ENCODE data around the gene SEMA3E. TPM values are rescaled to one million over a fixed set of nuclear protein-coding genes. Genes with fewer than 3 reads are reported as not detected.

Gene SEMA3E
- polyA plus RNA-seq, 1 donor from 2014 or later, result not detected

DNA sequence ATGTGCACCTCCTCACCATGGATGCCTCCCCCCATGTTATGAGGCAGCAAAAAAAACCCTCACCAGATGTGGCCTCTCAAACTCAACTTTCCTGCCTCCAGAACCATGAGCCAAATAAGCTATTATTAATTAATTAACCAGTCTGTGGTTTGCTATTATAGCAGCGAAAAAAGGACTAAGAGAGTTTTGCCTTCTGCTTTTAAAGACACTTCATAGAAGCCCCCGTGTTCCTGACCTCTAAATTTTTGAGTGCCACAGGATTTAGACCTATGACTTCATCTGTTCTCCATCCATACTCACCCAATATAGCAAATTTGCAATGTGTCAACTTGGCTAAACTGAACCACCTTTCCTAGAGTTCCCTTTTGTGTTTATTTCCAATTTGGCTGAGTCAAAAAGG lies 9.2 kb upstream of the SEMA3E start:
- H3K9me3 Mint-ChIP-seq, result peaks cover 3 to 10% (median 8%) of the 10 kb centered on the region in 3 donors
- no peaks in the 10 kb centered on the region for H3K27me3 Mint-ChIP-seq
- no peaks in the 10 kb centered on the region for H3K4me1 Mint-ChIP-seq
- no peak overlapping the region for H3K27ac Mint-ChIP-seq
- no peak overlapping the region for H3K4me3 Mint-ChIP-seq
- H3K36me3 Mint-ChIP-seq, result no peaks in the 10 kb centered on the region

DNA sequence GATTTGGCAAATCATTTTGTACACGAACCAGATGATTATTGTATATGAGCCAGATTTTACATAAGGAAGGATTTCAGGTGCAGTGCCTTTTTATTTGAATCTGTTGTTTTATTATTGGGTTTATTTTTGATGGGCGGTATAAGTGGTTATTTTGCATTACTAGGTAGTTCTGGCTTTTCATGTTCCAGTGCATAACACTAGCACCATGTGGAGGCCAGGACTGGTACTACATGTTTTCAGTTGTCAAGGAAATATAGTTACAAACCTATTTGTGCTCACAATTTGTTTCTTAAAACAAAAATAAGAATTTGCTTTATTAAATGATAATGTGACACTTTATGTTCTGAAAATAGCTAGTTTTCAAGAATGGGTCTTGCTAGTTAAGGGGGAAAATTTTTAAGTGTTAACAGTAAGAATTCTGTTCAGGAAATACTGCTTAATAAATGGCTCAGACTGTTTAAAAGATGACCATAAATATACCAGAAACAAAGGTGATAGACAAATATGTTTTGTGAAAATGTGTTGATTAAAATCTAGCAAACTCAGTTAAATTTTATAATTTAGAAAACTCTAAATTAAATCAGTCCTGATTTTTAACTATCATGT lies 7.1 kb upstream of the SEMA3E start:
- H3K4me1 Mint-ChIP-seq, result no peaks in the 10 kb centered on the region
- H3K9me3 Mint-ChIP-seq, result peaks cover 4 to 11% (median 8%) of the 10 kb centered on the region in 3 donors
- H3K4me3 Mint-ChIP-seq, result no peak overlapping the region
- no peaks in the 10 kb centered on the region for H3K36me3 Mint-ChIP-seq
- H3K27me3 Mint-ChIP-seq, result no peaks in the 10 kb centered on the region
- no peak overlapping the region for H3K27ac Mint-ChIP-seq

DNA sequence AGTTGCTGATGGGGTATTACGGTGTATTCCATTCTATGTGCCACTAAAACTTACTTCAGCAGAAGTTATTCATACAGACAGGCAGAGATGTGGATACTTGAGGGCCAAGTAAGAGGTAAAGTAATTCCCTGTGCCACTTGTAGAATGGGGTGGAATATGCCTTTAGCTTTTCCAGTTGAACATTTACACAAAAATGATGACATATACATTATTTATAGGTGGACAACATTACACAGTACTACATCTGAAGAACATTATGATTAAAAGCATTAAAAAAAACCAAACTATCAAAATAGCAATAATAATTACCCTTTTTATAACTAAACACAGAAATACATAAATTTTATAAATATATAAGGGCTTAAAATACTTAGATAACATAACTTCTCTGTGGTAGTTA lies 3.5 kb upstream of the SEMA3E start:
- Mint-ChIP-seq H3K36me3 (no peaks in the 10 kb centered on the region), H3K9me3 (peaks cover 6 to 12% (median 10%) of the 10 kb centered on the region in 3 donors), H3K4me3 (no peak overlapping the region), H3K4me1 (no peaks in the 10 kb centered on the region), H3K27me3 (no peaks in the 10 kb centered on the region), H3K27ac (no peak overlapping the region)

DNA sequence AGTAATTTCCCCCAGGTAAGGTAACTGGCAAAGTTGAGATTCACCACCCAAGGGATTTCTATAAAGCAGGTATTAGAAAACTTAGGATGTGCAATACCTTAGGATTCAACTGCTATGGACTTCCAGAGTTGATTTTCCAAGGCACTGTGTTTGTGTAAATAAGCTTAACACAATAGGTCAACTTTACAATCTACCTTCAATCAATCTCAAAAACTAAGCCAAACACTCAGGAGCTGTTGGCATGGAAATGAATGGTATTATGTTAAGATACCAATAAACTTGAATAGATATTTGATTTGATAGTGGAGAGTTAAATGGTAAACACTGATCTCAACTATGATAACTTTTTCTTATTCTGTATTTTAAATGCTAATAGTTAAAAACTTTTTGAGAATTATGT lies 762 bp upstream of the SEMA3E start:
- peaks cover 6 to 12% (median 10%) of the 10 kb centered on the region in 3 donors for H3K9me3 Mint-ChIP-seq

DNA sequence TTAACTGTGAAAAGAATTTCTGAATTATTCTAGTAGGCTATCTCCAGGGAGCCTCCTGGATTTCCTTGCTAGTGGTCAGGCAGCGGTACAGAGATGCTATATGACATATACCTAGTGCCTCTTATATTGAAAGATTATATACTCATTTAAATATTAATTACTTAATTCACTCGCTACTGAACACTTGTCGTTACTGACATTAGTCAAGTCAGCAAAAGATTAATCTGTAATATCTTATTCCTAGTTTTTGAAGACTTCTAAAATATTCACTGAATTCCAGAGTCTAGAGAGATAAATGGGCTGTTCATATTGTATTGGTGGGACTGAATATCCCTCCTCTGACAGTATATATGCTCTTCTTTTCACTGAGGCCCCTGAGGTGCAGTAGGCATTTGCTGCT lies 2.9 kb downstream of the SEMA3E start:
- H3K27ac Mint-ChIP-seq, result no peak overlapping the region
- H3K4me3 Mint-ChIP-seq, result no peak overlapping the region
- H3K4me1 Mint-ChIP-seq, result no peaks in the 10 kb centered on the region
- H3K9me3 Mint-ChIP-seq, result peaks cover 3 to 7% (median 4%) of the 10 kb centered on the region in 3 donors
- no peaks in the 10 kb centered on the region for H3K36me3 Mint-ChIP-seq
- no peaks in the 10 kb centered on the region for H3K27me3 Mint-ChIP-seq

More for the DNA sequence above, 762 bp upstream of the SEMA3E start:
- no peaks in the 10 kb centered on the region for H3K4me1 Mint-ChIP-seq
- no peak overlapping the region for H3K27ac Mint-ChIP-seq
- H3K4me3 Mint-ChIP-seq, result no peak overlapping the region
- no peaks in the 10 kb centered on the region for H3K27me3 Mint-ChIP-seq
- H3K36me3 Mint-ChIP-seq, result no peaks in the 10 kb centered on the region

DNA sequence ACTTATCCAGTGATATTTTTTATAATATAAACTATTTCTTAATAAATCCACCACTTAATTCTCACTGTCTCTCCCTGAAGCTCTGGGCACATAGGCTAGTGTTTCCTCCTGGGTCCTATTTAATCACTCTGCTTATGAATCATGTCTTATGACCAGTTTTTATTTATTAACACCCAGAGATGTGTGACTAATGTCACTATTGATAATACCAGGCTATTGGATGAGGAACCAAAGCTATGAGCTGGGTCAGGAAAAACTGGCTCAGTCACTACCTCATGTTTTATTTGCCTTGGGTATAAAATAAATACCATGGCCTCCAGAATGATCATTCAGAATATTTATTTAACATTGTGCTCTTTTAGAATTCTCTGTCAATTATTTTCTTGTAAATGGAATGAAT lies 5.2 kb downstream of the SEMA3E start:
- Mint-ChIP-seq H3K27me3 (no peaks in the 10 kb centered on the region), H3K4me3 (no peak overlapping the region), H3K27ac (no peak overlapping the region), H3K36me3 (no peaks in the 10 kb centered on the region), H3K4me1 (no peaks in the 10 kb centered on the region), H3K9me3 (peaks cover 0 to 3% (median 0%) of the 10 kb centered on the region in 3 donors)

DNA sequence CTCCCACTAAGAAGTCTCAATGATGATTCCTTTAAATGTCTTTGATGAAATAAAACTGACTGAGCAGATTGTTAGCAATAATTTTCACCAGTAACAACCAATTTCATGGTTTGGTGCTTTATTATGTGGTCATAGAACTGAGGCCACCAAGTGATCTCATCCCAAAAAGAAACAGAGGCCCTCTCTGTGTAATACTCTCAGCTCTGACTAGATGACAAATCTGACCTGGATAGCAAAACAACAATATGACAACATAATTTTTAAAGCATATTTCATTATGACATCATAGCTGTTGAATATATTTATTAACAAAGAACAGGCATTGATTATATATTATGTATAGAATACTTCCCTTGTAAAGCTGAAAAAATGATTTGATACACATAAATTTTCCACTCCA lies 5.9 kb downstream of the SEMA3E start:
- Mint-ChIP-seq H3K27ac (no peak overlapping the region), H3K36me3 (no peaks in the 10 kb centered on the region), H3K9me3 (peaks cover 0 to 3% (median 1%) of the 10 kb centered on the region in 3 donors), H3K4me1 (no peaks in the 10 kb centered on the region), H3K27me3 (no peaks in the 10 kb centered on the region), H3K4me3 (no peak overlapping the region)

DNA sequence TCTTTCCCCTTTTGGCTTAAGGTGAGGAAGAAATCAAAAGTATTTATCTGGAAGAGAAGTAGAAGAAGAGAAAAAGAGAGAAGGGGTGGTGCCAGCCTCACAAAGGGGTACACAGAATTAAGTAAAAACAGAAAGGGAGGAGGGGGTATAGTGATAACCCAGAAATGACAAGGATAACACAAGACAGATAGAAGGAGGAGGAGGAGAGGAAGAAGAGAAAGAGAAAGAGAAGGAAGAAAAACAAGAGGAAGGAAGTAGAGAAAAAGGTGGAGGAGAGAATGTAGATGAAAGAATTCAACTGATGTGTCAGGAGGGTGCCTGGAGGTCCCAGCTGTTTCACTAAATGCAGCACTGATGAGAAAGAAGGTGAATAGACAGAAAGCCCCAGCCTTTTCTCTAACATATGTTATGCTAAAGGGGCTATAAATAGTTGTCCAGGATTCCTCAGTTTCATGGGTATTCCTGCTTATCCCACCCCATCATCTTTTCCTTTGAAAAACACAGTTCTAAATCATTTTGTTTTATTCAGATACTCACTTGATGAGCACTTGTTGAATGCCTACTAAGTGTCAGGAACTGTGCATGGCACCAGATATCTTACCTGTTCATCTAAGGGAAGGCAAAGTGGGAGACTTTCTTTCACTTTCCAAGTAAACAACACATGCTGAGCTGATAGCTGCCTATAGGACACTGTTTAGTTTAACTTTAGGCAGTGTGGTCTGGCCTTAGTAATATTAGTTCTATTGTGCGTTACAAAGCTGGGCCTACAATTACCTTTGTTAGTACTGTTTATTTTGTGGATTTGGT lies 8.0 kb downstream of the SEMA3E start:
- Mint-ChIP-seq H3K27me3 (no peaks in the 10 kb centered on the region), H3K9me3 (peaks cover 0 to 2% (median 0%) of the 10 kb centered on the region in 3 donors), H3K36me3 (no peaks in the 10 kb centered on the region), H3K4me3 (no peak overlapping the region), H3K4me1 (no peaks in the 10 kb centered on the region), H3K27ac (no peak overlapping the region)

DNA sequence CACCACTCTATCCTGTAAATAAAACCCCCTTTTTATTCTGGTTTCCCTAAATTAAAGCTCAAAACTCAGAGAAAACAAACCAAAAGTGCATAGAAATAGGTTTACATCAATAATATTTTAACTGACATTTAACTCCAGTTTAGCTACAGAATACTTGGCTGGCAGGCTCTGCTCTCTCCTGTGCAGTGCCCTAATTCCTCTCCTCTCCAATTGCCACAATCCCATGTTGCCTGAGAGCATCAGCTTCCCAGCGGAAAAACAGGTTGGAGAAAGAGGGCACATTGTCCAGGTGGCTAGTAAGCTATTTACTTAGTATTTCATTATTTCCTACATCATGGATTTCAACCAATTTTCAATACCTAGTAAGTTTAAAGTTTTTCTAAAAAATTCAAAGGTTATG lies 8.7 kb downstream of the SEMA3E start:
- no peak overlapping the region for H3K4me3 Mint-ChIP-seq
- no peaks in the 10 kb centered on the region for H3K4me1 Mint-ChIP-seq
- peaks cover 0 to 2% (median 0%) of the 10 kb centered on the region in 3 donors for H3K9me3 Mint-ChIP-seq
- no peaks in the 10 kb centered on the region for H3K27me3 Mint-ChIP-seq
- H3K36me3 Mint-ChIP-seq, result no peaks in the 10 kb centered on the region
- no peak overlapping the region for H3K27ac Mint-ChIP-seq

DNA sequence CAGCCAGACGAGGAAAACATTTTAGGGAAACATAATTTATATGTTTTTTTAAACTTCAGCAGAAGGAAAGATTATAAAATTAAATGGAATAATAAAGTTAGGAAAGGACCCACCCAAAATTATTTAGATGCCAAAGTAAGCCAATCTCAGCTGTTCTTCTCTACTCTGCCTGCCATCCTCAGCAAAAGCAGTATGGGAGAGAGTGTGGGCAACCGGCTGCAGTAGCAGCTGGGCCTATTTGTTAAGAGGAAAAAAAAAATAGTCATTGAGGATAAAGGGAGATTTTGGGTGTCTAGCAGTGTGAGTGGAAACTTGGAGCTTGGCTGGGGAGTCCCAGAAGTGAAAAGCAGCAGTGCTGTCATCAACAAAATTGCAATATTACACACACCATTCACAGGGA lies 15.4 kb downstream of the SEMA3E start:
- H3K4me3 Mint-ChIP-seq, result no peak overlapping the region
- peaks cover 0 to 3% (median 0%) of the 10 kb centered on the region in 3 donors for H3K9me3 Mint-ChIP-seq
- no peaks in the 10 kb centered on the region for H3K27me3 Mint-ChIP-seq
- H3K4me1 Mint-ChIP-seq, result no peaks in the 10 kb centered on the region
- H3K36me3 Mint-ChIP-seq, result no peaks in the 10 kb centered on the region
- no peak overlapping the region for H3K27ac Mint-ChIP-seq

DNA sequence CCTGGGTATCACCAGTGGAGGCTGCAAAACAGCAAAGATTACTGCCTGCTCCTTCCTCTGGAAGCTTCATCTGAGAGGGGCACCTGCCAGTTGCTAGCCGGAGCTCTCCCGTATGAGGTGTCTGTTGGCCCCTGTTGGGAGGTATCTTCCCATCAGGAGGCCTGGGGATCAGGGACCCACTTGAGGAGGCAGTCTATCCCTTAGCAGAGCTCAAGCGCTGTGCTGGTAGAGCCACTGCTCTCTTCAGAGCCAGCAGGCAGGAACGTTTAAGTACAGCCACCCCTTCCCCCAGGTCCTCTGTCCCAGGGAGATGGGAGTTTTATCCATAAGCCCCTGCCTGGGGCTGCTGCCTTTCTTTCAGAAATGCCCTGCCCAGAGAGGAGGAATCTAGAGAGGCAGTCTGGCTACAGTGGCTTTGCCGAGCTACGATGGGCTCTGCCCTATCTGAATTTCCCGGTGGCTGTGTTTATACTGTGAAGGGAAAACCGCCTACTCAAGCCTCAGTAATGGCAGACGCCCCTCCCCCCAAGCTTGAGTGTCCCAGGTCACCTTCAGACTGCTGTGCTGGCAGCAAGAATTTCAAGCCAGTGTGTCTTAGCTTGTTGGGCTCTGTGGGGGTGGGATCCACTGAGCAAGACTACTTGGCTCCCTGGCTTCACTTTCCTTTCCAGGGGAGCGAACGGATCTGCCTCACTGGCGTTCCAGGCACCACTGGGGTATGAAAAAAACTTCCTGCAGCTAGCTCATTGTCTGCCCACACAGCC lies 19.6 kb downstream of the SEMA3E start:
- H3K9me3 Mint-ChIP-seq, result peaks cover 0 to 3% (median 0%) of the 10 kb centered on the region in 3 donors

DNA sequence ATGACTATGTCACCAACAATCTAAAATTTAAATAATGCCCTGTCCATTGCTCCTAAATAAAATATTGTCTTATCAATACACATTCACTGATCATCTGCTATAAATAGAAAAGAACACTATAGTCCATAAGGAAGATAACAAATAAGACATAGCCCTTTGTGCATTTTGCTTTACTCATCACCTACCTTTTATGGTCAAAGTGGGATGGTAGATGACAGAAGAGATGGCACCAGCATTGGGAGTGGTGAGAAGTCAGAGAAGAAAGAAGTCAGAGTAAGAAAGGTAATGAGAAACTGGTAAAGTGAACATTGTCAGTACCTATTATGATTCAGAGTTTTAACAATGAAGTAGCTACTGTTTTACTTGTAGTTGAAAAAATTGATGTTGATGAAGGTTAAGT lies 31.1 kb downstream of the SEMA3E start:
- Mint-ChIP-seq H3K9me3 (peaks cover 4 to 7% (median 4%) of the 10 kb centered on the region in 3 donors), H3K4me3 (no peak overlapping the region), H3K27me3 (no peaks in the 10 kb centered on the region), H3K27ac (no peak overlapping the region), H3K4me1 (peaks cover 0 to 1% (median 0%) of the 10 kb centered on the region in 3 donors), H3K36me3 (no peaks in the 10 kb centered on the region)

More for the DNA sequence above, 19.6 kb downstream of the SEMA3E start:
- no peak overlapping the region for H3K4me3 Mint-ChIP-seq
- no peaks in the 10 kb centered on the region for H3K27me3 Mint-ChIP-seq
- H3K27ac Mint-ChIP-seq, result no peak overlapping the region
- no peaks in the 10 kb centered on the region for H3K36me3 Mint-ChIP-seq
- no peaks in the 10 kb centered on the region for H3K4me1 Mint-ChIP-seq

DNA sequence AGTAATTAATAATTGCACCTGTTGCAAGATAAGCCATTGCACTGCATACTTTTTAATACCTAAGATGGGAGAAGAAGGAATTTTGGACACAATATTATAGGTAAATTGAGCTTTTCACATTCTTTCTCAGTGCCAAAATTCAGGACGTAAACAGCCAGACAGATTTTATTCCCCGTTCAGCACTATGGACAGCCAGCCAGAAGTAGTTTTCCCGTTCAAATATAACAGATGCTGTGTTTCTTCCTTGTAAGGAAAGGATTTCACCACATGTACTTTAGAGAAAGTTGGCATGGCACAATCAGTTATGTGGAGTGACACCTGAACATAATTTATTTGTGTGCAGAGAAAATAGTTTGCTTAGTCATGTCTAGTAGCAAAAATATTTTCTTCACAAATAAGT lies 34.8 kb downstream of the SEMA3E start:
- Mint-ChIP-seq H3K27me3 (no peaks in the 10 kb centered on the region), H3K4me3 (no peak overlapping the region), H3K4me1 (peaks cover 0 to 1% (median 0%) of the 10 kb centered on the region in 3 donors), H3K9me3 (peaks cover 1 to 7% (median 2%) of the 10 kb centered on the region in 3 donors), H3K36me3 (no peaks in the 10 kb centered on the region), H3K27ac (no peak overlapping the region)

DNA sequence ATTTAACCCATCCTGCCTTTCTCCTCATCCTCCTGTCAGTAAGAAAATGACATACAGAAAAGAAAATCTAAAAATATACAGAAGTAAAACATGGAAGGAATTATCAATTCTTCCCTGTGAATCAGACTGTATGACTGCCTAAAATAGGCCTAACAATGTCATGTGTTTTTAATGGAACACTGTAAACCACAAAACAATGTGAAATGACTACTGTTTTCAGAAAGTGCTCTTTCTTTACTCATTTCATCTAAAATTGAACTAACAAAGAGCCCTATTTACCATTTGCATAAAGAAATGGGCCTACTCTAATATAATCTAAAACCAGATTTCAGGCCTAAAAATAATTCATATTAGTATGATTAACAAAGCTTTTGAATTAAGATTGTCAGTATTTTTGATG lies 35.7 kb downstream of the SEMA3E start:
- no peak overlapping the region for H3K4me3 Mint-ChIP-seq
- no peaks in the 10 kb centered on the region for H3K27me3 Mint-ChIP-seq
- peaks cover 1 to 7% (median 2%) of the 10 kb centered on the region in 3 donors for H3K9me3 Mint-ChIP-seq
- no peaks in the 10 kb centered on the region for H3K36me3 Mint-ChIP-seq
- H3K4me1 Mint-ChIP-seq, result peaks cover 0 to 1% (median 0%) of the 10 kb centered on the region in 3 donors
- H3K27ac Mint-ChIP-seq, result no peak overlapping the region

DNA sequence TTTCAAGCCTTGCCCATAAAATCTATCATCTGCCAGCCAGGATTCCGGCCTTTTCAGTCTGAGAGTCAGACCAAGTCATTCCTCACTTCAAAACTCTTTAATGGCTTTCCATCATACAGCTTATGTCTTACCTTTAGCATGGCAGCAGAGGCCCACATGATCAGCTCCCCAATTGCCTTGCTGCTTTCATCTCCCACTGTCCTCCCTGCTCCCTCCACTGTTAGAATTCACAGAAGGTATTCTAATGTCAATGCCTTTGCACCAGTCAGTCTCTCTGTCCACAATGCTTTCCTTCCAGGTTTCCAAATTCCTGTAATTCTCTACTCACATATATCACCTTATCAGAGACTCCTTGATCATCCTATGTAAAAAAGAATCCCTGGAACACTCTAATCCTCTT lies 37.2 kb downstream of the SEMA3E start:
- Mint-ChIP-seq H3K9me3 (peaks cover 1 to 8% (median 2%) of the 10 kb centered on the region in 3 donors), H3K4me1 (peaks cover 0 to 1% (median 0%) of the 10 kb centered on the region in 3 donors), H3K4me3 (no peak overlapping the region), H3K27me3 (no peaks in the 10 kb centered on the region), H3K27ac (no peak overlapping the region), H3K36me3 (no peaks in the 10 kb centered on the region)
